Lung (tissue), 16 donors: ENCODE measurements around the gene OR13G1. TPM values are rescaled to one million over a fixed set of nuclear protein-coding genes. Genes with fewer than 3 reads are reported as not detected.

Experiments
- ATAC-seq: fragments of 200-7000 bp; cut with Tn5 transposase; one replicate; pipeline ENCODE4 v1.9.1; 2020; ENCODE audit warnings: moderate number of reproducible peaks; ENCODE audit not compliant: insufficient read depth, low FRiP score
- DNase-seq, 3 donors: peaks; one replicate each; pipeline ENCODE4 v3.0.0-alpha.2; 2013 to 2017
- H3K27ac ChIP-seq, 2 donors: one replicate each; pipeline ENCODE4 v1.5.1; 2013; ENCODE audit warnings: mild to moderate bottlenecking in 2 of 2, moderate library complexity in 2 of 2, control low read depth in 1 of 2, inconsistent platforms in 1 of 2, low read depth in 1 of 2, low read length in 1 of 2
- H3K27me3 ChIP-seq, 3 donors: one replicate each; pipeline ENCODE4 v1.5.1; 2013; ENCODE audit warnings: low read length in 2 of 3; ENCODE audit not compliant: control insufficient read depth in 3 of 3, insufficient read depth in 3 of 3
- H3K36me3 ChIP-seq, 4 donors: one replicate each; pipeline ENCODE4 v1.5.1; 2013; ENCODE audit warnings: low read length in 4 of 4, mild to moderate bottlenecking in 1 of 4, moderate library complexity in 1 of 4; ENCODE audit not compliant: control insufficient read depth in 4 of 4, insufficient read depth in 4 of 4
- H3K4me1 ChIP-seq, 5 donors: one replicate each; pipeline ENCODE4 v1.5.1; 2013; ENCODE audit warnings: low read length in 5 of 5, mild to moderate bottlenecking in 2 of 5, moderate library complexity in 1 of 5; ENCODE audit not compliant: control insufficient read depth in 5 of 5, insufficient read depth in 5 of 5
- H3K4me3 ChIP-seq: one replicate; pipeline ENCODE4 v1.5.1; 2013; ENCODE audit warnings: mild to moderate bottlenecking, control low read depth, moderate library complexity
- H3K9ac ChIP-seq, 2 donors: one replicate each; pipeline ENCODE4 v1.5.1; 2013; ENCODE audit warnings: low read length in 2 of 2, control low read depth in 1 of 2; ENCODE audit not compliant: insufficient read depth in 1 of 2
- H3K9me3 ChIP-seq, 4 donors: one replicate each; pipeline ENCODE4 v1.5.1; 2013; ENCODE audit warnings: low read length in 3 of 4, mild to moderate bottlenecking in 1 of 4, moderate library complexity in 1 of 4; ENCODE audit not compliant: control insufficient read depth in 4 of 4, insufficient read depth in 3 of 4
- WGBS, 2 donors: extraction: QIAGEN DNeasy Blood & Tissue Kit; methylation state at CpG; one replicate each; pipeline ENCODE4 v1.1.7; 2013; 5-methylcytosine and 5-hydroxymethylcytosine counted together
- long read RNA-seq, 5 donors: transcript quantifications; one replicate each; lab custom pipeline, GENCODE V29; 2026
- polyA plus RNA-seq, 2 donors: library from polyadenylated mRNA; stranded (reverse); fragments of 200-250 nt; gene quantifications; one replicate each; pipeline ENCODE4 v1.2.1, GENCODE V29; 2013
- total RNA-seq, 2 donors: library from RNA; depleted of rRNA in 1 of 2; stranded (reverse); fragments of >200 nt in 1 of 2; gene quantifications; one replicate each; pipeline ENCODE4 v1.2.1, GENCODE V29; 2014 to 2021
- TF ChIP-seq, protein P1 (sequence below): IDR thresholded peaks from 2 replicates; pipeline ENCODE4 v1.5.1; 2012; ENCODE audit warnings: mild to moderate bottlenecking; ENCODE audit errors: control extremely low read depth, extremely low read depth
- donor health status: control.
- donor health status: control.
- donor health status: Bipolar disorder and iron deficiency.
- donor health status: healthy.
- donor health status: DM: yes; HTN: yes; CAD: no.

OR13G1 gene, protein sequence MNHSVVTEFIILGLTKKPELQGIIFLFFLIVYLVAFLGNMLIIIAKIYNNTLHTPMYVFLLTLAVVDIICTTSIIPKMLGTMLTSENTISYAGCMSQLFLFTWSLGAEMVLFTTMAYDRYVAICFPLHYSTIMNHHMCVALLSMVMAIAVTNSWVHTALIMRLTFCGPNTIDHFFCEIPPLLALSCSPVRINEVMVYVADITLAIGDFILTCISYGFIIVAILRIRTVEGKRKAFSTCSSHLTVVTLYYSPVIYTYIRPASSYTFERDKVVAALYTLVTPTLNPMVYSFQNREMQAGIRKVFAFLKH
- total RNA-seq = not detected
- polyA plus RNA-seq = not detected
- long read RNA-seq, donor 1 = 0 reads
- long read RNA-seq, donor 2 = 0 reads
- long read RNA-seq, donor 3 = 0 reads
- long read RNA-seq, donor 4 = 0 reads
- long read RNA-seq, donor 5 = 0 reads

DNA sequence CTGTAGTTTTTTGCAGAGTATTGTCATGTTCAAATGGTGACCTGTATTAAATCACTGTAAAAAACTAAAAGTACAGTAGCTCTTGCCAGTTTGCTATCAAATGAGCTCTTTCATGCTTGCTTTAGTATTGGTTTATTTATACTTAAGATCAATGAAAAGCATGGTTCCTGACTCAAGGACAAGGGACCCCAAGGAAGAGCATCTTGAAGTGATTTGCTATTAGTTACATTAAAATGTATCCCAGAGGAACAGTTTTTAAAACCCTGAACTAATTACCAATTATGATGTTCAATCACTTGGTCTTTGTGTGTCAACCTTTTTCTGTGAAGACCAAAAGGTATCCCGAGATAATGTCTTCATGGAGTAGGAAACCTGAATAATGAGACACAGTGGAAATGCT lies at the start of gene OR13G1:
OR13G1 (minus strand) TSS at position 101 of the 400 bp plus-strand sequence. CDS start 6,698 bp downstream, outside the sequence.
- Histone ChIP-seq H3K27ac (no peak within 1 kb of the TSS), H3K9ac (no peak within 1 kb of the TSS), H3K36me3 (no peaks in the 10 kb centered on the region), H3K4me1 (no peaks in the 10 kb centered on the region), H3K27me3 (no peaks in the 10 kb centered on the region), H3K9me3 (no peaks in the 10 kb centered on the region), H3K4me3 (no peak within 1 kb of the TSS)
- 86 to 93% methylated on average over 1 of the region's 1 CpG for WGBS, 2 donors
- ATAC-seq = no peak
- DNase-seq = no peak
- TF ChIP-seq, protein P1, sequence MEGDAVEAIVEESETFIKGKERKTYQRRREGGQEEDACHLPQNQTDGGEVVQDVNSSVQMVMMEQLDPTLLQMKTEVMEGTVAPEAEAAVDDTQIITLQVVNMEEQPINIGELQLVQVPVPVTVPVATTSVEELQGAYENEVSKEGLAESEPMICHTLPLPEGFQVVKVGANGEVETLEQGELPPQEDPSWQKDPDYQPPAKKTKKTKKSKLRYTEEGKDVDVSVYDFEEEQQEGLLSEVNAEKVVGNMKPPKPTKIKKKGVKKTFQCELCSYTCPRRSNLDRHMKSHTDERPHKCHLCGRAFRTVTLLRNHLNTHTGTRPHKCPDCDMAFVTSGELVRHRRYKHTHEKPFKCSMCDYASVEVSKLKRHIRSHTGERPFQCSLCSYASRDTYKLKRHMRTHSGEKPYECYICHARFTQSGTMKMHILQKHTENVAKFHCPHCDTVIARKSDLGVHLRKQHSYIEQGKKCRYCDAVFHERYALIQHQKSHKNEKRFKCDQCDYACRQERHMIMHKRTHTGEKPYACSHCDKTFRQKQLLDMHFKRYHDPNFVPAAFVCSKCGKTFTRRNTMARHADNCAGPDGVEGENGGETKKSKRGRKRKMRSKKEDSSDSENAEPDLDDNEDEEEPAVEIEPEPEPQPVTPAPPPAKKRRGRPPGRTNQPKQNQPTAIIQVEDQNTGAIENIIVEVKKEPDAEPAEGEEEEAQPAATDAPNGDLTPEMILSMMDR = no peak

DNA sequence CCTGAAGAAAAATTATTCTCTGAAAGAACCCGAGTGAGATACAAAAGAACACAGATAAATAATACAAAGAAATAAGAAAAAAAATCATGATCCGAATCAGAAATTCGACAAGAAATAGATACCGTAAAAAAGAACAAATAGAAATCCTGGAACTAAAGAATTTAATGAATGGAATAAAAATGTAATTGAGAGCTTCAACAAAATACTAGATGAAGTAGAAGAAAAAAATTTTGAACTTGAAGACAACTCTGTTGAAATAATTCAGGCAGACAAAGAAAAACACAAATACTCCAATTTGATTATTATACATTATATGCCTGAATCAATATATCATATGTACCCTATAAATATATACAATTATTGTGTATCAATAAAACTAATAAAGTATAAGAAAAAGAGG lies 41.7 kb upstream of the OR13G1 start:
- TF ChIP-seq, protein P1 = no peak
- Histone ChIP-seq H3K27me3 (no peaks in the 10 kb centered on the region), H3K4me1 (no peaks in the 10 kb centered on the region), H3K9me3 (peaks cover 0 to 4% (median 1%) of the 10 kb centered on the region in 4 donors), H3K9ac (no peak overlapping the region), H3K4me3 (no peak overlapping the region), H3K27ac (no peak overlapping the region), H3K36me3 (no peaks in the 10 kb centered on the region)
- DNase-seq = no peak
- WGBS, 2 donors = 91 to 94% methylated on average over 4 of the region's 4 CpGs
- ATAC-seq = no peak

DNA sequence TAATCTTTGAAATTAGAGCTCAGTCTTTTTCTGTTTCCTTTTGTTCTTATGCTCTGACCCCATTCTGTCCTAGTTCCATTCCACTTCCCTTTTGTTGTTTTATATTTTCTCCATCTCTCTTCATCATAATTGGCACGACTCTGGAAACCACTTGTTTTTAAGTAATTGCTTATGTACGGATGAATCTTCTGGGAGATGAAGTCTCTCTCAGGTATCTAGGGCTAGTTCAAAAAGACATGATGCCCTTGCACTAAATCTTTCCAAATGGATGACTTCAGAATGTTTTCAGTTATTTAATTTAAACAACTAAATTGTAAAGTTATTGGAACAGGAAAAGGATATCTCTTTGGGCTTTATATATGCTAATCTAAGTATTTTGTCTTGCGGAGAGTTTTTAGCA lies 37.0 kb upstream of the OR13G1 start, which contains the start of gene OR6F1:
OR6F1 (minus strand) TSS at position 101 of the 400 bp plus-strand sequence. CDS start 3,891 bp downstream, outside the sequence.
- Histone ChIP-seq H3K9ac (no peak within 1 kb of the TSS), H3K27me3 (no peaks in the 10 kb centered on the region), H3K27ac (no peak within 1 kb of the TSS), H3K9me3 (peaks cover 0 to 6% (median 0%) of the 10 kb centered on the region in 4 donors), H3K36me3 (no peaks in the 10 kb centered on the region), H3K4me3 (no peak within 1 kb of the TSS), H3K4me1 (no peaks in the 10 kb centered on the region)
- TF ChIP-seq, protein P1 = no peak
- DNase-seq (no peak), ATAC-seq (no peak)
- WGBS, 2 donors = 80 to 95% methylated on average over 3 of the region's 3 CpGs
